Activated CD8-positive, alpha-beta memory T cell treated with anti-CD3 and anti-CD28 coated beads, Interleukin-2, amount 50 U/mL, for 24 hours (primary cell): ENCODE data around the gene PPARD.
"Not testable (repeated sequence)": the region's sequence is repeated elsewhere in the genome, so short reads cannot be mapped to it uniquely, and the experiment has no call there.

Experiments used
- DNase-seq: peaks from one replicate; pipeline ENCODE4 v3.0.0-alpha.2; 2020; ENCODE audit errors: extremely low read depth

PPARD gene

DNA sequence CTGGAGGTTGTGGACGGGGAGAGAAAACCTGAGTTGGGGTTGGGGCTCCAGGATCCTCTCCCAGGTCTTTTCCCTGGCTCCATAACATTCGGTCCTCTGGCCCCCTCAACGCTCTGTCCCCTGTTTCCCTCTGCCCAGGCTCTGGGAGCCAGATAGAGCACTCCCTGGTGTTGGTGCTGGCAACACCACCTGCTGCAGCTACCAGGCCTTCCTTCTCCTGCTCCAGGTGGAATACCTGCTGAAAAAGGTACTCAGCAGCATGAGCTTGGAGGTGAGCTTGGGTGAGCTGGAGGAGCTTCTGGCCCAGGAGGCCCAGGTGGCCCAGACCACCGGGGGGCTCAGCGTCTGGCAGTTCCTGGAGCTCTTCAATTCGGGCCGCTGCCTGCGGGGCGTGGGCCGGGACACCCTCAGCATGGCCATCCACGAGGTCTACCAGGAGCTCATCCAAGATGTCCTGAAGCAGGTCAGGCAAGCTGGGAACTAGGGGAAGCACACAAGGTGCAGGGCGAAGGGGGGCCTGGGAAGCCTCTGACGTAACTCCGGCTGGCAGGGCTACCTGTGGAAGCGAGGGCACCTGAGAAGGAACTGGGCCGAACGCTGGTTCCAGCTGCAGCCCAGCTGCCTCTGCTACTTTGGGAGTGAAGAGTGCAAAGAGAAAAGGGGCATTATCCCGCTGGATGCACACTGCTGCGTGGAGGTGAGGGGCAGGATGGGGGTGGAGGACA lies 30.1 kb upstream of the PPARD start:
- no peak for DNase-seq

DNA sequence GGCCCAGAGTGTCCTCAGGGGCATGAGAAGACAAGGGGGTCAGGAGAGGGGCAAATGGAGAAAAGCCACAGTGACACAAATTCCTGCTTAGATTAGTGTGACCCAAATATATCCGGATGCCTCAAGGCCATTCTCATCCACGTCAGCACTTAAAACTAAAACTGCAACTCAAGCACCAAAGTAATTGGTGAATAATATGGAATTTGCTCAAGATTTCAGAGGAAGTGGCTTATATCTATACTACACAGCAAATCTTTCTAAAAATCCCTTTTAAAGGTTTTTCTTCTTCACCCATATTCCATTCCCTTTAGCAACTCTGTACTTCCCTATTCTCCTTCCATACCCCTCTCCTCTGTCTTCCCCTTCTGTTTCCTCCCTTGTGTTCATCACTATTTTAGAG lies 29.6 kb upstream of the PPARD start:
- DNase-seq = no peak

DNA sequence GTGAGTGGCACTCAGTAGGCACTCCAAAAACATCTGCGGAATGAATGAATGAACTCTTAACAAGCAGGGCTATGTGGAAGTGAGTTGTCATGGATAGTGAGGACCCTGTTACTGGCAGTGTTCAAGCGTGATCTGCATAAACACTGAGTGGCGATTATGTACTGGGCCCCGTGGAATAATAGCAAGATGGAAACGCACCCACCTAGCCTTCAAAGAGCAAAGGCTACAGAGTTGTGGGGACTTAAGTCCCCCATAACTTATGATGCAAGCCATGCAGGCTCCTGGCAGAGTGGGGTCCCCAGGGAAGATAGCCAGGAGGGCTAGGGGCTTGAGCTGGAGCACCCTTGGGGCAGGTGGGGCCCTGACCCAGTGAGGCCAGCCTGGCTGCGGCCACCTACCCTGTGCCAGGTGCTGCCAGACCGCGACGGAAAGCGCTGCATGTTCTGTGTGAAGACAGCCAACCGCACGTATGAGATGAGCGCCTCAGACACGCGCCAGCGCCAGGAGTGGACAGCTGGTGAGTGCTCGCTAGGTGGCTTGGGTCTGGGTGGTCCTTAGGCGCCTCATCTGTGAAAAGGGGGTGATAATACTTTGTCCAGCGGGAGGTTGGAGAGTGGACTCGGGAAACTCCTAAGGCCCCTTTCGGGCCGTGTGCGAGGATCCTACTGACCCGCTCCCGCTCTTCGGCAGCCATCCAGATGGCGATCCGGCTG lies 24.7 kb upstream of the PPARD start:
- DNase-seq = no peak

DNA sequence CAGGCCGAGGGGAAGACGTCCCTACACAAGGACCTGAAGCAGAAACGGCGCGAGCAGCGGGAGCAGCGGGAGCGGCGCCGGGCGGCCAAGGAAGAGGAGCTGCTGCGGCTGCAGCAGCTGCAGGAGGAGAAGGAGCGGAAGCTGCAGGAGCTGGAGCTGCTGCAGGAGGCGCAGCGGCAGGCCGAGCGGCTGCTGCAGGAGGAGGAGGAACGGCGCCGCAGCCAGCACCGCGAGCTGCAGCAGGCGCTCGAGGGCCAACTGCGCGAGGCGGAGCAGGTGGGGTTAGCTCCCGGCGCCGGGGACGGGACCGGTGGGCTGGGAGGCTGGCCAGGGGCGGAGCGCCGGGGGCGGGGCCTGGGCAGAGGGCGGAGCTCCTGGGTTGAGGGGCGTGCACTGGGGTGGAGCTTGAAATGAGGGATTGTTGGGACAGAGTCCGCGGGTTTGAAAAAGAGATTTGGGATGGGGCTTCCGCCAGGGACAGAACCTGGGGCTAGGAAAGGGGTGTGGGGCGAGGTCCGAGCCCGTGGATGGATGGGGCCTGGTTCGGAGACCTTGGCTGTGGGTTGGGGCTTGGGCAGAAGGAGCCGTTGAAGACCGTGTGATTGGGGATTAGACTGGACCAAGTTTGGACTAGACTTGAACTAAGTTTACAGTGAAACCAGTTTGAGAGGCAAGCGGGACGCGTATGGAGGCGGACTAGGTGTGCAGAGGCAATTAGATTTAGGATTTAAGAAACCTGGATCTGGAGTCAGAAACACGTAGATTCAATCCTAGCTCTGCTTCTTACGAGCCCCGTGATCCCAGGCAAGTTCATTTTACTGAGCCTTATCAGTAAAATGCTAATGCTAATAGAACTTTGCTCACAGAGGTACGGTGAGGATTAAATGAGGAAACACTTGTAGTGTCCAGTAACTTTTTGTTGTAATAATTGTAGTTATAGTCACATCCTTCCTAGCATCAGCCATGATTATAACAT lies 23.9 kb upstream of the PPARD start:
- no peak for DNase-seq

DNA sequence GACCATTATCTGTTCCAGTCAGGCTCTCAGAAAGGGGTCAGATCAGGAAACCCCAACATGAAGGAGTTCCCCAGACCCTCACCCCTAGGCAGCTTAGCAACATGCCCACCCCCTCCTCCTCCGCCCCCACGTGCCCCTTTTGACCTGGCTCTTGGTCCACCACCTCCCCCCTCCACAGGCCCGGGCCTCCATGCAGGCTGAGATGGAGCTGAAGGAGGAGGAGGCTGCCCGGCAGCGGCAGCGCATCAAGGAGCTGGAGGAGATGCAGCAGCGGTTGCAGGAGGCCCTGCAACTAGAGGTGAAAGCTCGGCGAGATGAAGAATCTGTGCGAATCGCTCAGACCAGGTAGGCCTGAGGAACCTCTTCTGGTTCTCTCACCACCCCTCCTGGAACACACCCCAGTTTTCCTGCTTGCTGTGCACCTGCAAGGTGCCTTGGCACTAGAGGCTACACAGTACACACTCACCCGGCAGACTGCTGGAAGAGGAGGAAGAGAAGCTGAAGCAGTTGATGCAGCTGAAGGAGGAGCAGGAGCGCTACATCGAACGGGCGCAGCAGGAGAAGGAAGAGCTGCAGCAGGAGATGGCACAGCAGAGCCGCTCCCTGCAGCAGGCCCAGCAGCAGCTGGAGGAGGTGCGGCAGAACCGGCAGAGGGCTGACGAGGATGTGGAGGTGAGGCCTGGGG lies 22.9 kb upstream of the PPARD start:
- no peak for DNase-seq

DNA sequence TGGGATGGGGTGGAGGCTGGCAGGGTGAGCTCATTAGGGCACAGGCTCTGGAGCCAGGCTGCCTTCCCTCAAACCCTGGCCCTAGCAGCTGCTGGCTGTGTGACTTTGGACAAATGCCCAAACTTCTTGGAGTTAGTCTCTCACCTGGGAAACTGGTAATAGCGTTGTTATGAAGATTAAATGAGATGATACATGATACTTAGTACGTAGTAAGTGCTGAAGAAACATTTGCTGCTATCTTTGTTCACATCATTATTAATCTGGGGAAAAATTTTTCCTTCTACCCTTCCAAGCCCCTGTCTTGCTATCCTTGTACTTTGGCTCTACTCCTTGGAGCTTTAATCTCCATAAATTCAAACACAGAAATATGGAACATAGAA lies 22.3 kb upstream of the PPARD start:
- DNase-seq = no peak

DNA sequence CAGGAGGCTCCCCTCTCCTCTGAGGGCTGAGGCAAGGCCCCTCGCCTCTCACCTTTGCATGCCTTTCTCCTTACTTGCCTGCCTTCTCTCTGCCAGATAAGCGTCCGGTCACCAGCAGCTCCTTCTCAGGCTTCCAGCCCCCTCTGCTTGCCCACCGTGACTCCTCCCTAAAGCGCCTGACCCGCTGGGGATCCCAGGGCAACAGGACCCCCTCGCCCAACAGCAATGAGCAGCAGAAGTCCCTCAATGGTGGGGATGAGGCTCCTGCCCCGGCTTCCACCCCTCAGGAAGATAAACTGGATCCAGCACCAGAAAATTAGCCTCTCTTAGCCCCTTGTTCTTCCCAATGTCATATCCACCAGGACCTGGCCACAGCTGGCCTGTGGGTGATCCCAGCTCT lies 21.3 kb upstream of the PPARD start:
- no peak for DNase-seq

DNA sequence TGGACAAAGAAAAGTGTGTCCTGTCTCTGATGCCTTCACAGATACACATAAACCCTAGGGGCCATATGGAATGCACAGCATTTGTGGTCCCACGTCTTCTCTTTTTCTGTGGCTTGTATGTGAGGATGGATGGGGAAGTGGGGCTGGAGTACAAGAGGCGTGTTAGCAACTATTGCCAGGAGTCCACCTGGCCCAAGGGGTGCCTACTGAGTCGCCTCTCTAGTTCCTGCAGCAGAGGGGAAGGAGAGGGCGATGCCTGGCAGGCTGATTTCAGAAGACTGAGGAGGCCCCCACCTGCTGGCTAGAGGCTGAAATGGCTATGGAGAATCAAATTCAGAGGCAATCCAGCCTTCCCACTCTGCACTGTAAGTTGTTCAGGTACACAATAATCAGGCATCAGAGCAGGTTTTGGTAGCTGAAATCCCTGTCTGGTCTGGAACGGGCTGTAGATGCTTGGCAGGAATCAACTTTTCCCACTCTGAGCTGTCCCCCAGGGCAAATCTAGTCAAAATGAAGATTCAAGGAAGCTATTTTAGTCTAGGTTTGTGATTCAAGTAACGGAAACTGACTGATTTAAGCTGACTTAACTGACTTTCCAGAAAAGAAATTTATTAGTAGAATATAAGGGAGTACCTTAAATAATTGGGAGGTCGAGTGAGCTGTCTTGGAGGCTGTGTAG lies 14.9 kb upstream of the PPARD start:
- peak; percentile 54 for DNase-seq

DNA sequence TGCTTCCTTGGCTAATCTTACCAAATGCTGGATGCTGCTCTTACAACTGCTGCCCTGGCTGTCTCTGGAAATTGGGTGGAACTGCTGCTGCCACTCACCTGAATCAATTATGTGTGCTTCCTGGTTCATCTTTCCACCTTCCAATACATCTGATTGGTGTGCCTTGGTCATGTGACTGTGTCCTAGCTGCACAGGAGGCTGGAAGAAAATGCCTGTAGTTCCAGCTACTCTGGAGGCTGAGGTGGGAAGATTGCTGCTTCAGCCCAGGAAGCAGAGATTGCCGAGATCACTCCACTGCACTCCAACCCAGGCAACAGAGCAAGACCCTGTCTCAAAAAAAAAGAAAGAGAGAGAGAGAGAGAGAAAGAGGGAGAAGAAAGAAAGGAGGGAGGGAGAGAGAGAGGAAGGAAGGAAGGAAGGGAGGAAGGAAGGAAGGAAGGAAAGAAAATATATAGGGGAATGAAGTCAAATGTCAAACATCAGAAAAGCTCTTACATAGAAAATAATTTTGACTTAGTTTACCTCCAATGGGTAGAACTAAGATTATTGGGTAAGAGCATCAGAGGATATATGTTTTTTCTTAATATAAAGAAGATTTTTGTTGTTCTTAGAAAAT lies 14.1 kb upstream of the PPARD start:
- no peak for DNase-seq

DNA sequence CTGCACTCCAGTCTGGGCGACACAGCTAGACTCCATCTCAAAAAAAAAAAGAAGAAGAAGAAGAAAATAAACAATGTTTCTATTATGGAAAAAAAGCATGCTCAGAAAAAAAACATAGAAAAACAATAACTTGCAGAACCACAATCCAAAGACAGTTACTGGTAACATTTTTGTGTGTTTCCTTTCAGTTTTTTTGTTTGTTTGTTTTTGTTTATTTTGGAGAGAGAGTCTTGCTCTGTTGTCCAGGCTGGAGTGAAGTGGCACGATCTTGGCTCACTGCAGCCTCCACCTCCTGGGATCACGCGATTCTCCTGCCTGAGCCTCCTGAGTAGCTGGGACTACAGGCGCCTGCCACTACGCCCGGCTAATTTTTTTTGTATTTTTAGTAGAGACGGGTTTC lies 13.4 kb upstream of the PPARD start:
- not testable (repeated sequence) for DNase-seq

DNA sequence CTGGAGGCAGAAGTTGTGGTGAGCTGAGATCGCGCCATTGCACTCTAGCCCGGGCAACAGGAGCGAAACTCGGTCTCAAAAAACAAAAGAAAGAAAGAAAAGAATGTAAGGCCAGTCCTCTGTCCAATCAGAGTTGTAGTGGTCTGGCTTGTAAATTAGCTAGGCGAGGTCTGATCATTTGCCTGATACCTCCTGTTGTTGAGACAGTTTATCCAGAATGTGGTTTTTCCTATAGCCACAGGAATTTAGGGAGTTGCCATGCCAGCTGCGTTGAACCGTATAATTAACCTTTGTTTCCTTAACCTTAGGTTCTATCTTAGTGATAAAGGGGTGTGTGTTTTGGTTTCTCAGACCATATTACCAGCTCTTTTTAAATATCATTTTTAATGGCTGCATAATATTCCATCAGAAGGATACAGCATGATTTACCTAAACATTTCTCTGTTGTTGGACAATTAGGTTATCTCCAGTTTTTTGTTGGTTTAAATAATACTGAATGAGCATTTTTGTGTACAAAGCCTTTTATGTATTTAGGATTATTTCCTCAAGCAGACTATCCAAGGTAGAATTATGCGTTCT lies 11.7 kb upstream of the PPARD start:
- no peak for DNase-seq

DNA sequence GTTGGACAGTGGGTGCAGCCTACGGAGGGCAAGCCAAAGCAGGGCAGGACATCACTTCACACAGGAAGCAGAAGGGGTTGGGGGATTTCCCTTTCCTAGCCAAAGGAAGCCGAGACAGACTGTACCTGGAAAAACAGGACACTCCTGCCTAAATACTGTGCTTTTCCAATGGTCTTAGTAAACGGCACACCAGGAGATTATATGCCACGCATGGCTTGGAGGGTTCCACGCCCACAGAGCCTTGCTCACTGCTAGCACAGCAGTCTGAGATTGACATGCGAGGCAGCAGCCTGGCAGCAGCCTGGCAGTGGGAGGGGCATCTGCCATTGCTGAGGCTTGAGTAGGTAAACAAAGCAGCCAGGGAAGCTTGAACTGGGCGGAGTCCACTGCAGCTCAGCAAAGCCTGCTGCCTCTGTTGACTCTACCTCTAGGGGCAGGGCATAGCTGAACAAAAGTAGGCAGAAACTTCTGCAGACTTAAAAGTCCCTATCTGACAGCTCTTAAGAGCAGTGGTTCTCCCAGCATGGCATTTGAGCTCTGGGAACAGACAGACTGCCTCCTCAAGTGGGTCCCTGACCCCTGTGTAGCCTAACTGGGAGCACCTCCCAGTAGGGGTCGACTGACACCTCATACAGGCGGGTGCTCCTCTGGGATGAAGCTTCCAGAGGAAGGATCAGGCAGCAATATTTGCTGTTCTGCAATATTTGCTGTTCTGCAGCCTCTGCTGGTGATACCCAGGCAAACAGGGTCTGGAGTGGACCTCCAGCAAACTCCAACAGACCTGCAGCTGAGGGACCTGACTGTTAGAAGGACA lies 10.1 kb upstream of the PPARD start:
- not testable (repeated sequence) for DNase-seq

DNA sequence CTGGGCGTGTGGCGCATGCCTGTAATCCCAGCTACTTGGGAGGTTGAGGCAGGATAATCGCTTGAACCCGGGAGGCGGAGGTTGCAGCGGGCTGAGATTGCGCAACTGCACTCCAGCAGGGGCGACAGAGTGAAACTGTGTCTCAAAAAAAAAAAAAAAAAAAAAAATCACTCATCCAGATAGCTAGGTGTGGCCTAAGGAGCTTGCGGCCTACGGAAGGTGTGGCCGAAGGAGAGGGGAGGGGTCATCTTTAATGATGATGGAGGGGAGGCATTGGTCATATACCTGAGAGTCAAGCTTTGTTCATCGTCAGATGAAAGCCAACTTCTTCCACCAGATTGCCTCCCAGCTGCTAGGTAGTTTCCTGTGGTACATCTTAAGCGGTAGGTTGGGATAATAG lies 801 bp upstream of the PPARD start:
- DNase-seq = no peak

DNA sequence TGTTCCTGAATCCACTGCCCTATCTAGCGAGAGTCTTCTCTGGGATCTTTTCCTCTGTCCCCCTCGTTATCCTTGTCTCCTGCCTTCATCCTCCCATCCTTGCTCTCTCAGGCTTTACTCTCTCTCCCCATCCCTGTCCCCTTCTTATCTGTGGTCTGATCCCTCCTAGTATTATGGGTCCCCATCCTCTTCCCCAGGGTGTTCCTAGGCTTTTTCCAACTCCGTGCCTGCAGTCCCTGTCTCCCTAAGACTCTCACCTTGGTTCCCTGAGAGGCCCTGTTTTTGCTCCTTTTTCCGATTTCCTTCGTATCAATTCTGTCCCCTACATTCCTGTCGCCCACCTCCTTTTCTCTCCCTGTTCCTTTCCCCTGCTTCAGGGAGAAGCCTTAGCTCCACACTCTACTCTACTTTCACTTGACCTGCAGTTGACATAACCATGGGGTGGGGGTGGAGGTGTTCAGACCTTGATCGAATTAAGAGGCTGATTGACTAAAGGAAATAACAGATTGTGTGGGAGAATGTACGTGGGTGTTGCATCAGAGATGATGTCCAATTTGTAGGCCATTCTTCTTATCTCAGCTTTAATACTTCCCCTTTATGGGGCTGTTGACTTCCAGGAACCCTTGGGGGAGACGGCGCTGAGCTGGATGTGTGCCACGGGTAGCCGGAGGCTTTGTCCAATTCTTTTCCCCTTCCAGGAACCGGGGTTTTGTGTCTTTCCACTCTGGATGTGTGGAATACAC lies 905 bp downstream of the PPARD start:
- no peak for DNase-seq

DNA sequence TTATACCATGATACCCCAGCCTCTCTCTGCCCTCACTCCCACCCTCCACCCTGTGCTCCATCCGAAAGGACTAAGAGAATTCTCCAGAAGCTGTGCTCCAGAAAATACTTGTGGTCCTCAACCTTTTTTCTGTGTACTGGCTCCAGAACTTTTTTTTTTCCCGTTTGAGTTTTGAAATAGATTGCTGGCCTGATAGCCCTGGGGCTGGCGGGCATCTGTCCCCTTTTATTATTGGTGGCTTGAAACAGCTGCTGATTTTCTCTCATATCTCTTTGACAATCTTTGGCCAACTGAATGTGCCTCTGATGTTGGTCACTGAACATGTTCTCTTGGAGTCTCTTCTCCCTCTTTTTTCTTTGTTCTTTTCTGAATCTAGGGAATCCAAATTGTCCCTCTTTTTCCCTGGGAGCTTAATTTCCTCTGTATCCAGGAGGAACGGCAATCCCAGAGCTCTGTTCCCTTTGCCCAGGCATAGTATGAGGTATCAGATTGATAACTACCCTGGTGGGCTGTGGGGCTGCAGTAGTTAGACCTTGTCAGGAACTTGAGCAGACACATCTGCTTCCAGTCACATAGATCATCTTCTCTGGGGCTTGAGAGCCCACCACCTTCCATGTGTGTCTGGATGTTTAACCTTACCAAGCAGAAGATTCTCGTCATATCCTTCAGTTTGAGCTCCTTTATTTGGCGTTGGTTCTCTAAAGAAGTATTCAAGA lies 1.6 kb downstream of the PPARD start:
- DNase-seq = no peak

DNA sequence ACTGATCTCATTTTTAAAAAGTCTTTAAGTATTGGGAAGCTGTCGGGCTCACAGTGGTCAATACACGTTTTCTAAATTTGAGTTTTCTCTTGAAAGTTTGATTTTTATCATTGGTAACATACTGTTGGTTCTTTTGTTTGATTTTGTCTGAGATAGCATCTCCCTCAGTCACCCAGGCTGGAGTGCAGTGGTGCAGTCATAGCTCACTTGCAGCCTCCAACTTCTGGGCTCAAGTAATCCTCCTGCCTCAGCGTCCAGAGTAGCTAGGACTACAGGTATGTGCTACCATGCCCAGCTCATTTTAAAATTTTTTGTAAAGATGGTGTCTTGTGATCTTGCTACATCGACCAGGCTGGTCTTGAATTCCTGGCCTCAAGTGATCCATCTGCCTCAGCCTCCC lies 9.1 kb downstream of the PPARD start:
- DNase-seq = no peak

DNA sequence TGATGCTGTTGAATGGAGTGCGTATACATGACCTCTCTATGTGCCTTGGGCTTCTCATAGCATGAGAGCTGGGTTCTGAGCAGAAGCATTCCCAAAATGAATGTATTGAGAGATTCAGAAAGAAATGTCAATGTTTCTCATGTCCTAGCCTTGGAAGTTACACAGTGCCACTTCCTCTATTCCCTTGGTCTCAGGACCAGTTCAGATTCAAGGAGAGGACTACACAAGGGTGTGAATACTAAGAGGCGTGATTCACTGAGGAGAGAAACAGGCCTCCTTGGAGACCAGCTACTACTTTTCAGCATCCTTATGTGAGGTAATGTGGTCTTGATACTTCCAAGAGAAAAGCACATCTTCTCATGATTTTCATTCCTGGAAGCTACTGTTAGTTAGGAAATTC lies 10.4 kb downstream of the PPARD start:
- no peak for DNase-seq
